Measurements from ENCODE around the gene ITPRIP. TPM values are rescaled to one million over a fixed set of nuclear protein-coding genes. Genes with fewer than 3 reads are reported as not detected.

Gene ITPRIP
- total RNA-seq, 1 donor from 2014 or later, result 35.4 TPM

DNA sequence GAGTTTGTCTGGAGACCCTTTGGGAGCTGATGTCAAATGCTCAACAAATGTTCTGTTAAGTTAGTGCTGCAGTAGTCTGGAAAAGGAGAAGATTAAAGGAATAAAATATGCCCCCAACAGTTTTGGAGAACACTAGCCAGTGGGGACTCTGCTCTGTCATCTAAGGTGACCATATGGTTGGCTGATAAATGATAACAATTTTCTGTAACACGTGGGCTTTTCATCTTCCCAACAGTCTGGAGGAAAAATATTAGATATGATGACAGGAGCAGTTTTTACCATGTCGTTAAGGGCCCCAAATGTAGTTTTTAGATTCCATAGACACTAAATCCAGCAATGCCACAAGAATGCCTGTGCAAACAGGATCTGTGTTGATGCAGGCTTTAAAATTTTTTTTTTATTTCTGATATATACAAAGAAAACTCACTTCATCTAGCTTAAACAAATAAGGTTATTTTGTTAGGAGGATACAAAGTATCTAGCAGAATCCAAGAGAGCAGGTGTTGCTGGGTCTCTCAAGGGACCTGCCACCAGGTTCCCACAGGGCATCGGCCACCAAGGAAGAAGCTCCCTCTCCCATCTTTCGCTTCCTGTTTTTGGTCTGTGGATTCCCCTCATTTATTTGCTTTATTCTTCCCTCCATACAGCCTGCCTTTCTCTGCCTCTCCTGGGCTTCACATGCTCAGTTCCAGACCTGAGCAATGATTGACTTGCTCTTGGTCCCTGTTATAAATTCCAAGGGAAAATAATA, 9.2 kb upstream of the ITPRIP start:
- Histone ChIP-seq H3K4me3 (no peak overlapping the region), H3K4me1 (peaks cover 36% of the 10 kb centered on the region), H3K9me3 (replicated peaks) (no peaks in the 10 kb centered on the region), H3K36me3 (no peaks in the 10 kb centered on the region), H3K27ac (replicated peaks) (no peak overlapping the region), H3K27me3 (ENCODE audit: low read depth) (no peaks in the 10 kb centered on the region)
- intact Hi-C loops (cut with micrococcal nuclease), result no loop called here
- TF ChIP-seq CTCF (IDR thresholded peaks at IDR 0.05; ENCODE audit: borderline replicate concordance), result no peak
- DNase-seq, result no peak

- intact Hi-C loops (cut with micrococcal nuclease), result no loop called here
- TF ChIP-seq CTCF (IDR thresholded peaks at IDR 0.05; ENCODE audit: borderline replicate concordance), result no peak
Observed at GRCh38 chr10:104345941-104346340, 7.7 kb upstream of the ITPRIP start.

GRCh38 chr10:104345515-104345914, 7.2 kb upstream of the ITPRIP start:
- DNase-seq, result no peak
- H3K9me3 ChIP-seq (replicated peaks), result no peaks in the 10 kb centered on the region
- H3K27me3 ChIP-seq (ENCODE audit: low read depth), result no peaks in the 10 kb centered on the region
- no peak overlapping the region for H3K27ac ChIP-seq (replicated peaks)
- H3K4me3 ChIP-seq, result no peak overlapping the region
- no peak for TF ChIP-seq CTCF (IDR thresholded peaks at IDR 0.05; ENCODE audit: borderline replicate concordance)
- intact Hi-C loops (cut with micrococcal nuclease), result no loop called here
- peaks cover 44% of the 10 kb centered on the region for H3K4me1 ChIP-seq
- H3K36me3 ChIP-seq, result no peaks in the 10 kb centered on the region

More at GRCh38 chr10:104345941-104346340, 7.7 kb upstream of the ITPRIP start:
- no peak overlapping the region for H3K4me3 ChIP-seq
- no peak overlapping the region for H3K27ac ChIP-seq (replicated peaks)
- peaks cover 39% of the 10 kb centered on the region for H3K4me1 ChIP-seq
- H3K36me3 ChIP-seq, result no peaks in the 10 kb centered on the region
- no peaks in the 10 kb centered on the region for H3K9me3 ChIP-seq (replicated peaks)
- no peak for DNase-seq
- H3K27me3 ChIP-seq (ENCODE audit: low read depth), result no peaks in the 10 kb centered on the region

GRCh38 chr10:104344219-104344618, 6.0 kb upstream of the ITPRIP start:
- peak overlapping the region; percentile 73 for H3K27ac ChIP-seq (replicated peaks)
- intact Hi-C loops (cut with micrococcal nuclease), result no loop called here

GRCh38 chr10:104342941-104343411, 4.7 kb upstream of the ITPRIP start:
- Histone ChIP-seq H3K36me3 (no peaks in the 10 kb centered on the region), H3K4me1 (peaks cover 56% of the 10 kb centered on the region), H3K27me3 (ENCODE audit: low read depth) (no peaks in the 10 kb centered on the region), H3K4me3 (no peak overlapping the region), H3K27ac (replicated peaks) (peak overlapping the region; percentile 73), H3K9me3 (replicated peaks) (no peaks in the 10 kb centered on the region)
- no peak for DNase-seq
- intact Hi-C loops (cut with micrococcal nuclease), result no loop called here
- TF ChIP-seq CTCF (IDR thresholded peaks at IDR 0.05; ENCODE audit: borderline replicate concordance), result no peak

More at GRCh38 chr10:104344219-104344618, 6.0 kb upstream of the ITPRIP start:
- peaks cover 45% of the 10 kb centered on the region for H3K4me1 ChIP-seq
- no peak overlapping the region for H3K4me3 ChIP-seq
- no peaks in the 10 kb centered on the region for H3K27me3 ChIP-seq (ENCODE audit: low read depth)
- no peaks in the 10 kb centered on the region for H3K9me3 ChIP-seq (replicated peaks)
- no peaks in the 10 kb centered on the region for H3K36me3 ChIP-seq
- no peak for DNase-seq
- TF ChIP-seq CTCF (IDR thresholded peaks at IDR 0.05; ENCODE audit: borderline replicate concordance), result no peak

Data from left ventricle myocardium inferior (tissue), 1 donor.